Activated naive CD4-positive, alpha-beta T cell treated with anti-CD3 and anti-CD28 coated beads, Interleukin-2, amount 50 U/mL, for 24 hours (primary cell): ENCODE measurements around the gene ACACB.

ENCODE experiments used
- H3K27ac Mint-ChIP-seq: one replicate; pipeline ENCODE4 v1.8.0; 2021; ENCODE audit warnings: mild to moderate bottlenecking, mixed read lengths
- H3K27me3 Mint-ChIP-seq: one replicate; pipeline ENCODE4 v1.8.0; 2021; ENCODE audit warnings: mixed read lengths
- H3K36me3 Mint-ChIP-seq: one replicate; pipeline ENCODE4 v1.8.0; 2021; ENCODE audit warnings: mixed read lengths
- H3K4me1 Mint-ChIP-seq: one replicate; pipeline ENCODE4 v1.8.0; 2021; ENCODE audit warnings: mixed read lengths
- H3K4me3 Mint-ChIP-seq: one replicate; pipeline ENCODE4 v1.8.0; 2021; ENCODE audit warnings: mild to moderate bottlenecking, mixed read lengths
- H3K9me3 Mint-ChIP-seq: one replicate; pipeline ENCODE4 v1.8.0; 2021; ENCODE audit warnings: mixed read lengths

The ACACB gene

DNA sequence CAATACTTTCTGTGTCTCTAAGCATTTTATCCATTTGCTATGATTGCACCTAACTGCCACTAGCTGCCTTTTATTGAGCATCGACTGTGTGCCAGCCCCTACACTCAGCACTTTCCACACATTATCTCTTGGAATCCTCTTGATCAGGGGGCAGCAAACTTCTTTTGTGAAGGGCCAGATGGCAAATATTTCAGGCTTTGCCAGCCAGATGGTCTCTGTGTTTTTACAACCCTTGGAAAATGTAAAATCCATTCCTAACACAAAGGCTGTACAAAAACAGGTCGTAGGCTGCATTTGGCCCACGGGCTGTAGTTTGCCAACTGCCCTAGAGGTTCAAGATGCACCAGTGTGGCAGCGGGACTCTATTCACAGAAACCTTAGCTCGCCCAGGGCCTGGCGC lies 173.2 kb downstream of the ACACB start:
- no peak overlapping the region for H3K4me3 Mint-ChIP-seq
- H3K27ac Mint-ChIP-seq, result no peak overlapping the region
- H3K4me1 Mint-ChIP-seq, result no peaks in the 10 kb centered on the region
- peaks cover 12% of the 10 kb centered on the region for H3K27me3 Mint-ChIP-seq
- no peaks in the 10 kb centered on the region for H3K36me3 Mint-ChIP-seq
- no peaks in the 10 kb centered on the region for H3K9me3 Mint-ChIP-seq

GRCh38 chr12:109290061-109290460 lies 173.7 kb downstream of the ACACB start:
- Mint-ChIP-seq H3K9me3 (no peaks in the 10 kb centered on the region), H3K36me3 (no peaks in the 10 kb centered on the region), H3K27me3 (peaks cover 14% of the 10 kb centered on the region), H3K4me1 (no peaks in the 10 kb centered on the region), H3K4me3 (no peak overlapping the region), H3K27ac (no peak overlapping the region)

GRCh38 chr12:109291117-109291516 lies 174.7 kb downstream of the ACACB start:
- Mint-ChIP-seq H3K4me3 (no peak overlapping the region), H3K9me3 (no peaks in the 10 kb centered on the region), H3K36me3 (no peaks in the 10 kb centered on the region), H3K27me3 (peaks cover 15% of the 10 kb centered on the region), H3K4me1 (no peaks in the 10 kb centered on the region), H3K27ac (no peak overlapping the region)

DNA sequence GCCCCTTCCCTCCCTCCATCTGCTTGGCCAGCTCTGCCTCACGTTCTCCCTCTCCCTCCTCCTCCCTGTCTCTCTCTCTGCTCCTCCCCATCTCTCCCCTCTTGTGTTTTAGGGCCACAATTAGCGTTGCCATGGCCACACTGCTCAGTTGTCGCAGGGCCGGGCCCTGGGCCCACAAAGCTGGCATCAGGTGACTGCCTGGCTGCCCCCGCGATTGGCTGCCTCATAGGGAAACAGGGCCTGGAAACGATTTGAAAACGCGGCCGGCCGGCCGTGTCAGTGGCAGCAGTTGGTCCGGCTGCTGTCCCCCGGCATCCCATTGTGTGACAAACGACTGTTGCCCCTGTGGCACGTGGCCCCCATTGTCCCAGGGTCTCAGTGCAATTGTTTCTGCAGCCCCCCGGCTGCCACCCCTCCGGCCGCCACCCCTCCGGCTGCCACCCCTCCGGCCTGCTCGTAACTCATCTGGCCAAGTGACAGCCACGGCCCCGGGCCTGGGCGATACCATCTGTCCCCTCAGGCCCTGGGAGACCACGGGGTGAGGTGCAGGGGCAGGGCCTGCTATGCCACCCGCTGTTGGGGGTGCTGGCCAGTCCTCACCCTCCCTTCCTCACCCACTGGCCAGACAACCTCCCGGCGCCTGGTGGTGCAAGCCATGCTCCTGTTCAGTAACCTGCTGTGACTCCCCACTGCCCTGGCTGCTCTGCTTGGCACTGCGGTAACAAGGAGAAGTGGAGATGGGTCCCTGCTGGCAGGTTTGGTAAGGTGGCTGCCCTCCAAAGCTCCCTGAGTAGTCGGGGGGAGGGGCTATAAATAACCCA lies 175.3 kb downstream of the ACACB start:
- Mint-ChIP-seq H3K9me3 (no peaks in the 10 kb centered on the region), H3K4me3 (no peak overlapping the region), H3K27ac (no peak overlapping the region), H3K36me3 (no peaks in the 10 kb centered on the region), H3K4me1 (no peaks in the 10 kb centered on the region), H3K27me3 (peaks cover 17% of the 10 kb centered on the region)

DNA sequence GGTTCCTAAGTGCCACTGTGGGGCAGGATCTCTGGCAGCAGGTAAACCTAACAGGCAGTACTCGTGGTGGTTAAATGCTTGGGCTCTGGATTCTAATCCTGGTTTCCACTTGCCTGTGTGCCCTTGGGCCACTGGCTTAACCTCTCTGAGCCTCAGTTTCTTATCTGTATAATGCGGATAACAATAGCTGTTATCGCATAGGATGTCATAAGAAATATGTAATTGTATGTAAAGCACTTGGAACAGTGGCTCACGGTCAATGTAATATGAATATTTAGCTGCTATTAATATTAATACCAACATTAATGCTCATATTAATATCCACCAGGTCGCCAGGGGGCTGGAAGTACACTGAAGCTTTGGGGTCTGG lies 175.9 kb downstream of the ACACB start:
- H3K4me3 Mint-ChIP-seq, result no peak overlapping the region
- H3K4me1 Mint-ChIP-seq, result no peaks in the 10 kb centered on the region
- peaks cover 17% of the 10 kb centered on the region for H3K27me3 Mint-ChIP-seq
- no peak overlapping the region for H3K27ac Mint-ChIP-seq
- H3K36me3 Mint-ChIP-seq, result no peaks in the 10 kb centered on the region
- no peaks in the 10 kb centered on the region for H3K9me3 Mint-ChIP-seq

- H3K4me1 Mint-ChIP-seq, result no peaks in the 10 kb centered on the region
- no peak overlapping the region for H3K27ac Mint-ChIP-seq
- no peak overlapping the region for H3K4me3 Mint-ChIP-seq
- H3K36me3 Mint-ChIP-seq, result no peaks in the 10 kb centered on the region
- H3K9me3 Mint-ChIP-seq, result no peaks in the 10 kb centered on the region
- H3K27me3 Mint-ChIP-seq, result peaks cover 17% of the 10 kb centered on the region
Observed at GRCh38 chr12:109293106-109293505, 176.7 kb downstream of the ACACB start.

- Mint-ChIP-seq H3K4me1 (no peaks in the 10 kb centered on the region), H3K27ac (no peak overlapping the region), H3K36me3 (no peaks in the 10 kb centered on the region), H3K9me3 (no peaks in the 10 kb centered on the region), H3K27me3 (peaks cover 17% of the 10 kb centered on the region), H3K4me3 (no peak overlapping the region)
Observed at GRCh38 chr12:109294286-109294796, 178.0 kb downstream of the ACACB start.

DNA sequence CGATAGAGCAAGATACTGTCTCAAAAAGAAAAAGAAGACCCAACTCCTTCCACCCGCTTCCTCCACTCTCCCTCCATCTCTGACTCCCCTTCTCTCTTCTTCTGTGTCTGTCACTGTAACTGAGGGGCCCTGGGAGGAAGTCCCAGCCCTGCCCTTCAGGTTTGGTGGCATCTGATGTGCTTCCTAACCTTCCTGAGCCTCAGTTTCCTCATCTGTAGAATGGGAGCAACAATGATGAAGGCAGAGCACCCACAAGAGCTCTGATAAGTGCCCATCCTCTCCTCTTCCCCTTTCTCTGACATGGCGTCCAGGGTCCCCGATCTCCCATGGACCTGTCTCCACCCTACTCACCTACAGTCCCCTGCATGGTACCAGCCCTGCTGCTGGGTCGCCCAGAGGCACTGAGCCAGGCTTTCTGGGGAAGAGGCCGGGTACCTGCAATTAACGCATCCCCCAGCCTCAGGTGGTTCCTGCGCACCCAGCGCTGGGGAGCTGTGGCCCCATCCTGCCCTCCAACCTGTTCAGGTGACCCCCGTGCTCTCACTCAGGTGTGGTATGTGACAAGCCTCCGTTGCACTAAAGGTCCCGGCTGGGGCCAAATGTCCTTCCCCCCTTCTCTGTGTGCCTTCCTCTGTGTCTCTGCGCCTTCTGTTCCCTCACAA lies 179.5 kb downstream of the ACACB start:
- no peaks in the 10 kb centered on the region for H3K4me1 Mint-ChIP-seq
- H3K36me3 Mint-ChIP-seq, result no peaks in the 10 kb centered on the region
- peaks cover 13% of the 10 kb centered on the region for H3K27me3 Mint-ChIP-seq
- no peaks in the 10 kb centered on the region for H3K9me3 Mint-ChIP-seq
- no peak overlapping the region for H3K4me3 Mint-ChIP-seq
- no peak overlapping the region for H3K27ac Mint-ChIP-seq

GRCh38 chr12:109296431-109296830 lies 180.0 kb downstream of the ACACB start:
- peaks cover 13% of the 10 kb centered on the region for H3K27me3 Mint-ChIP-seq
- no peaks in the 10 kb centered on the region for H3K4me1 Mint-ChIP-seq
- no peak overlapping the region for H3K4me3 Mint-ChIP-seq

GRCh38 chr12:109299849-109300248 lies 183.5 kb downstream of the ACACB start:
- no peaks in the 10 kb centered on the region for H3K4me1 Mint-ChIP-seq
- no peak overlapping the region for H3K4me3 Mint-ChIP-seq
- no peaks in the 10 kb centered on the region for H3K9me3 Mint-ChIP-seq
- H3K27me3 Mint-ChIP-seq, result peaks cover 10% of the 10 kb centered on the region
- no peaks in the 10 kb centered on the region for H3K36me3 Mint-ChIP-seq
- H3K27ac Mint-ChIP-seq, result no peak overlapping the region

More at GRCh38 chr12:109296431-109296830, 180.0 kb downstream of the ACACB start:
- Mint-ChIP-seq H3K9me3 (no peaks in the 10 kb centered on the region), H3K27ac (no peak overlapping the region), H3K36me3 (no peaks in the 10 kb centered on the region)

DNA sequence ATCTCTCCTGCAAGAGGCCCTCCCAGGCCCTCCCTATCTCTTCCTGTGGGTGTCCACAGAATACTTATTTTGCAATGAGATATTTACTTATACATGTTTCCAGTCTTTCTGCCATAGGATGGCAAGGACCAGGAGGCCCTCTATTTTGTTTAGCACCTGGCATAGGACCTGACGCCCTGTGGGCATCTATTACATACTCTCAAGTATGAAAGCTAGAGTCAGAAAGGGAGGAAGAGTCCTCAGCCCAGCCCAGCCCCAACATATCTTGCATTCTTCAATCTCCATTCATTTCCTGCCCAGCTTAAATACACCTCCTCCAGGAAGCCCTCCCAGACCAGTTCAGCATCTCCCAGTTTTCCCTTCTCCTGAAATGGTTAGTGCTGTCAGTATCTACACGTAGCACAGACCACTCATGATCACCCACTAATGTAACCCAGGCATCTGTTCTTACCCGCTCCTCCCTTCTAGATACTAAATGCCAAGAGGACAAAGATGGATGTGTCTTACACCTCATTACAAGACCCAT lies 185.3 kb downstream of the ACACB start:
- Mint-ChIP-seq H3K4me3 (no peak overlapping the region), H3K4me1 (no peaks in the 10 kb centered on the region), H3K27ac (no peak overlapping the region), H3K9me3 (no peaks in the 10 kb centered on the region), H3K27me3 (peaks cover 15% of the 10 kb centered on the region), H3K36me3 (no peaks in the 10 kb centered on the region)

DNA sequence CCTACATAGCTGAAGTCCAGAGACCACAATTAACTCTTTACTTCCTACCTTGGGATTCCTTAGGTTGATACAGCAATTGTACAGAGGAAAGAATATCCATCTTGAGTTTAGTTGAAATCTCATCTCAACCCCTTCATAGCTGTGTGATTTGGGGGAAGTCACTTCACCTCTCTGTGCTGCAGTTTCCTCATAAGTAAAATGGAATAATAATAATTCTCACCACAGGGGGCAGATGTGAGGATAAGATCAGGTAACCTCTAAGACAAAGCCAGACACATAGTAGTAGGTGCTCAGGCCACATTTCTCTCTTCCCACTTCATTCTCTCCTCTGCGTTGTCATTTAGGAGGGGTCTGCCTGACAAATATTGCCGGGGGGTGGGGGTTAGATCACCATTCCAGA lies 186.0 kb downstream of the ACACB start:
- Mint-ChIP-seq H3K27ac (no peak overlapping the region), H3K27me3 (peaks cover 16% of the 10 kb centered on the region), H3K4me1 (no peaks in the 10 kb centered on the region), H3K36me3 (no peaks in the 10 kb centered on the region), H3K9me3 (no peaks in the 10 kb centered on the region), H3K4me3 (no peak overlapping the region)

- Mint-ChIP-seq H3K4me1 (no peaks in the 10 kb centered on the region), H3K9me3 (no peaks in the 10 kb centered on the region), H3K27me3 (peaks cover 20% of the 10 kb centered on the region), H3K4me3 (no peak overlapping the region), H3K36me3 (no peaks in the 10 kb centered on the region), H3K27ac (no peak overlapping the region)
Observed at GRCh38 chr12:109302770-109303169, 186.4 kb downstream of the ACACB start.

GRCh38 chr12:109304485-109304884 lies 188.1 kb downstream of the ACACB start:
- H3K9me3 Mint-ChIP-seq, result no peaks in the 10 kb centered on the region
- H3K36me3 Mint-ChIP-seq, result no peaks in the 10 kb centered on the region
- H3K27ac Mint-ChIP-seq, result no peak overlapping the region
- peaks cover 3% of the 10 kb centered on the region for H3K4me1 Mint-ChIP-seq
- no peak overlapping the region for H3K4me3 Mint-ChIP-seq
- peaks cover 32% of the 10 kb centered on the region for H3K27me3 Mint-ChIP-seq

DNA sequence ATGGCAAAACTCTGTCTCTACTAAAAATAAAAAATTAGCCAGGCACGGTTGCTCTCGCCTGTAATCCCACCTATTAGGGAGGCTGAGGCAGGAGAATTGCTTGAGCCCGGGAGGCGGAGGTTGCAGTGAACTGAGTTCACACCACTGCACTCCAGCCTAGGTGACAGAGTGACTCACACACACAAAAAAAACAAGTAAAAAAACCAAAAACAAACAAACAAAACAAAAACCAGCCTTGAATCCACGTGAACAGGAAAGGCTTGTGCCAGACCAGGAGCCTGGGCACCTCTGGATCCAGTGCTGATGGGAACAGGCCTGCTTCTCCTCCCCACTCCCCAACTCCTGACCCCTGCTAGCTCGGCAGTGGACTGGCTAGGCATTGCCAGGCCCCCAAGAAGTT lies 189.2 kb downstream of the ACACB start:
- Mint-ChIP-seq H3K27me3 (peaks cover 36% of the 10 kb centered on the region), H3K27ac (no peak overlapping the region), H3K36me3 (no peaks in the 10 kb centered on the region), H3K4me1 (peaks cover 7% of the 10 kb centered on the region), H3K4me3 (no peak overlapping the region), H3K9me3 (no peaks in the 10 kb centered on the region)

- Mint-ChIP-seq H3K4me1 (peaks cover 12% of the 10 kb centered on the region), H3K4me3 (no peak overlapping the region), H3K9me3 (no peaks in the 10 kb centered on the region), H3K27ac (no peak overlapping the region), H3K36me3 (no peaks in the 10 kb centered on the region), H3K27me3 (peaks cover 41% of the 10 kb centered on the region)
Observed at GRCh38 chr12:109307051-109307450, 190.7 kb downstream of the ACACB start.
